Uterus (tissue), 4 donors: ENCODE measurements around the gene EXOC4. TPM values are rescaled to one million over a fixed set of nuclear protein-coding genes. Genes with fewer than 3 reads are reported as not detected.

Experiments
- DNase-seq, 2 donors: peaks; one replicate each; pipeline ENCODE4 v3.0.0-alpha.2; 2019 to 2020
- H3K27ac ChIP-seq, 2 donors: fragments of 200-600 bp; sonication (generic); 1 replicate in 1 of 2; 2 replicates in 1 of 2; pipeline ENCODE4 v1.5.1; 2016 to 2018
- H3K27me3 ChIP-seq, 2 donors: fragments of 200-600 bp; sonication (generic); one replicate each; pipeline ENCODE4 v1.5.1; 2018 to 2019; ENCODE audit warnings: control low read depth in 1 of 2
- H3K36me3 ChIP-seq, 2 donors: fragments of 200-600 bp; sonication (generic); one replicate each; pipeline ENCODE4 v1.5.1; 2019; ENCODE audit warnings: control low read depth in 1 of 2
- H3K4me1 ChIP-seq, 2 donors: fragments of 200-600 bp; sonication (generic); one replicate each; pipeline ENCODE4 v1.5.1; 2018 to 2019; ENCODE audit warnings: control low read depth in 1 of 2
- H3K4me3 ChIP-seq, 2 donors: fragments of 200-600 bp; sonication (generic); 1 replicate in 1 of 2; 2 replicates in 1 of 2; pipeline ENCODE4 v1.5.1; 2018 to 2019; ENCODE audit warnings: mild to moderate bottlenecking in 1 of 2
- H3K9me3 ChIP-seq, 2 donors: fragments of 200-600 bp; sonication (generic); one replicate each; pipeline ENCODE4 v1.5.1; 2019; ENCODE audit warnings: control low read depth in 1 of 2
- CTCF ChIP-seq, 4 experiments: fragments of 200-600 bp in 2 of 4; fragments of 450-650 bp in 2 of 4; sonication (generic) in 2 of 4; IDR thresholded peaks; one replicate each; pipeline ENCODE4 v1.5.1; 2016 to 2019; ENCODE audit warnings: antibody characterized with exemption in 4 of 4, mild to moderate bottlenecking in 2 of 4, moderate library complexity in 1 of 4
- POLR2A ChIP-seq, 2 donors: fragments of 450-650 bp; IDR thresholded peaks; one replicate each; pipeline ENCODE4 v1.6.1; 2016; ENCODE audit warnings: antibody characterized with exemption in 2 of 2, mild to moderate bottlenecking in 1 of 2, moderate library complexity in 1 of 2
- intact Hi-C: fragments of 100-400 bp; cut with DNase I; formaldehyde crosslinking; loops from one replicate; pipeline ENCODE4 v1.15.1; 2023; ENCODE audit warnings: low total_unique reads
- total RNA-seq, 4 donors: library from RNA; depleted of rRNA in 3 of 4; stranded (reverse); fragments of >200 nt in 3 of 4; gene quantifications; one replicate each; pipeline versions ENCODE4 v1.1.0 to v1.2.4, GENCODE V29; 2014 to 2023
- donor health status: DM: yes; HTN: yes; CAD: no.

EXOC4 gene
- total RNA-seq, 4 donors from 2014 or later, result 27.2 to 126 (median 65.4) TPM

GRCh38 chr7:133830081-133830480 is 577.2 kb downstream of the EXOC4 start:
- H3K4me1 ChIP-seq, result no peaks in the 10 kb centered on the region
- intact Hi-C loops, result no loop called here
- H3K9me3 ChIP-seq, result no peaks in the 10 kb centered on the region
- DNase-seq, result no peak
- no peak for TF ChIP-seq POLR2A (IDR thresholded peaks at IDR 0.05)
- TF ChIP-seq CTCF (IDR thresholded peaks at IDR 0.05), result no peak
- H3K27me3 ChIP-seq, result no peaks in the 10 kb centered on the region
- H3K27ac ChIP-seq, result no peak overlapping the region
- H3K36me3 ChIP-seq, result no peaks in the 10 kb centered on the region
- no peak overlapping the region for H3K4me3 ChIP-seq

GRCh38 chr7:133836666-133837065 is 583.8 kb downstream of the EXOC4 start:
- no peak for DNase-seq
- Histone ChIP-seq H3K27me3 (no peaks in the 10 kb centered on the region), H3K4me1 (no peaks in the 10 kb centered on the region), H3K9me3 (no peaks in the 10 kb centered on the region), H3K36me3 (no peaks in the 10 kb centered on the region), H3K27ac (no peak overlapping the region), H3K4me3 (no peak overlapping the region)
- intact Hi-C loops, result no loop called here
- TF ChIP-seq CTCF (IDR thresholded peaks at IDR 0.05), result no peak
- no peak for TF ChIP-seq POLR2A (IDR thresholded peaks at IDR 0.05)

- intact Hi-C loops, result no loop called here
- no peaks in the 10 kb centered on the region for H3K4me1 ChIP-seq
- H3K4me3 ChIP-seq, result no peak overlapping the region
- DNase-seq, result no peak
- H3K27me3 ChIP-seq, result no peaks in the 10 kb centered on the region
- H3K27ac ChIP-seq, result no peak overlapping the region
- no peaks in the 10 kb centered on the region for H3K36me3 ChIP-seq
- H3K9me3 ChIP-seq, result no peaks in the 10 kb centered on the region
- no peak for TF ChIP-seq CTCF (IDR thresholded peaks at IDR 0.05)
- no peak for TF ChIP-seq POLR2A (IDR thresholded peaks at IDR 0.05)
Observed at GRCh38 chr7:133837224-133837623, 584.3 kb downstream of the EXOC4 start.

- TF ChIP-seq POLR2A (IDR thresholded peaks at IDR 0.05), result no peak
- no peak for TF ChIP-seq CTCF (IDR thresholded peaks at IDR 0.05)
- H3K27me3 ChIP-seq, result no peaks in the 10 kb centered on the region
- no peak overlapping the region for H3K4me3 ChIP-seq
- no peak overlapping the region for H3K27ac ChIP-seq
- intact Hi-C loops, result no loop called here
- no peaks in the 10 kb centered on the region for H3K4me1 ChIP-seq
- no peaks in the 10 kb centered on the region for H3K36me3 ChIP-seq
- H3K9me3 ChIP-seq, result no peaks in the 10 kb centered on the region
- DNase-seq, result no peak
Observed at GRCh38 chr7:133839121-133839520, 586.2 kb downstream of the EXOC4 start.

GRCh38 chr7:133843341-133843740 is 590.5 kb downstream of the EXOC4 start:
- intact Hi-C loops, result no loop called here
- no peak for TF ChIP-seq CTCF (IDR thresholded peaks at IDR 0.05)
- TF ChIP-seq POLR2A (IDR thresholded peaks at IDR 0.05), result no peak

More at GRCh38 chr7:133843341-133843740, 590.5 kb downstream of the EXOC4 start:
- no peaks in the 10 kb centered on the region for H3K4me1 ChIP-seq
- no peak overlapping the region for H3K4me3 ChIP-seq
- no peaks in the 10 kb centered on the region for H3K36me3 ChIP-seq
- DNase-seq, result no peak
- no peak overlapping the region for H3K27ac ChIP-seq
- no peaks in the 10 kb centered on the region for H3K9me3 ChIP-seq
- H3K27me3 ChIP-seq, result no peaks in the 10 kb centered on the region
